Right cardiac atrium (tissue), 5 donors: ENCODE results near the gene SIPA1. TPM values are rescaled to one million over a fixed set of nuclear protein-coding genes. Genes with fewer than 3 reads are reported as not detected.
"Not testable (repeated sequence)": the region's sequence is repeated elsewhere in the genome, so short reads cannot be mapped to it uniquely, and the experiment has no call there.

Experiments
- ATAC-seq, 2 donors: fragments of 200-7000 bp; cut with Tn5 transposase; one replicate each; pipeline versions ENCODE4 v1.8.0 to v1.9.1; 2020; ENCODE audit warnings: moderate library complexity in 2 of 2, mild to moderate bottlenecking in 1 of 2
- DNase-seq, 3 donors: peaks; one replicate each; pipeline ENCODE4 v3.0.0-alpha.2; 2020
- H3K27ac ChIP-seq: one replicate; pipeline ENCODE4 v1.5.1; 2013; ENCODE audit warnings: mild to moderate bottlenecking, low read length, control low read depth, moderate library complexity
- H3K27me3 ChIP-seq: one replicate; pipeline ENCODE4 v1.6.1; 2013; ENCODE audit not compliant: control insufficient read depth, insufficient read depth
- H3K4me1 ChIP-seq: one replicate; pipeline ENCODE4 v1.6.1; 2013; ENCODE audit warnings: low read length; ENCODE audit not compliant: control insufficient read depth, insufficient read depth
- H3K4me3 ChIP-seq: one replicate; pipeline ENCODE4 v1.5.1; 2013; ENCODE audit warnings: low read length, control low read depth
- H3K9me3 ChIP-seq: one replicate; pipeline ENCODE4 v1.6.1; 2013; ENCODE audit warnings: low read length; ENCODE audit not compliant: control insufficient read depth
- WGBS: extraction: QIAGEN DNeasy Blood & Tissue Kit; methylation state at CpG from one replicate; pipeline ENCODE4 v1.1.7; 2013; 5-methylcytosine and 5-hydroxymethylcytosine counted together
- intact Hi-C, 4 donors: fragments of 100-400 bp; cut with DNase I; formaldehyde crosslinking; loops; one replicate each; pipeline versions ENCODE4 v1.11.0 to v1.14.0; 2022 to 2023
- polyA plus RNA-seq: library from polyadenylated mRNA; stranded (reverse); fragments of 200-250 nt; gene quantifications from one replicate; pipeline ENCODE4 v1.2.3, GENCODE V29; 2013
- total RNA-seq, 4 donors: library from RNA; stranded (reverse); fragmentation: NEBNext Ultra II Directional; extraction: Animal tissue kit (Norgen Biotek cat#: 25700); gene quantifications; one replicate each; pipeline ENCODE4 v1.2.1, GENCODE V29; 2021
- donor health status: healthy with polysubstance abuse.
- donor health status: DM: no; HTN: yes; CAD: no.
- donor health status: DM: no; HTN: no; CAD: no.
- donor health status: DM: no; HTN: yes; CAD: no; lungs with severe emphysema.
- donor health status: DM: yes; HTN: yes; CAD: no.

Gene SIPA1
- total and polyA plus RNA-seq, 5 donors: 19.3 to 27.4 (median 25.2) TPM

DNA sequence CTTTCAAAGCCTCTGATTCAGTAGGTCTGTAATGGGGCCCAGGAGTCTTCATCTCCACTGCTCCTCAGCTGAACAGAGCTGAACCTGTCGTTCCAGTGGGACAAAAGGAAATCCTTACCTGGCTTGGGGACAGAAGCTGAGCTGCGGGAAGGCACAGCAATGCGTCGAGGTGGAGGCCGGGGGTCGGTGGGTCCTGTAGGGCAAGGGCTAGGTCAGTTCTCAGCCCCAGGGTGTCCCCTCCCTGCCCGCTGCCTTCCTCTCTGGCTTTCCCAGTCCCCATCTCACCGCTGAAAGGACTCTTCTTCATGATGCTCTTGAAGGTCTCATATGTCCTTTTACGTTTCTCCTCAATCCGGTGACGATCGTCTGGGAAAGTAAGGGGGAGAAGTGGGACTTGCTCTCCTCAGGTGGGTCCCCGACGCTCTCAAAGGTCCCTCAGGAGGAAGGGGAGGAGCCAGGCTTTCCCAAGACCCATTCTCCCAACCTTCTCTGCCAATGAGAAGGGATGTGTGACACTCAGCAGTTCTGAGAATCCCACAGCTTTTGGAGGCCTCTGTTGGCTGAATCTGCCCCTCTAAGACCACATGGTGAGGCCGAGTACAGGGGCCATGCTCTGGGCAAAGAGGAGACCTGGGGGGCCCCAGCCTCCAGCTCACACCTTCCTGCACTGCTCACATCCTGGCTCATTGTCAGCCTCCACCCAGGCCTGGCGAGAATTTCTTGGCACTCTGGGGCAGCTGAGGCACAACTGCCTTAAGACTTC, 17.9 kb downstream of the SIPA1 start:
- Histone ChIP-seq H3K4me1 (peaks cover 16% of the 10 kb centered on the region), H3K27me3 (no peaks in the 10 kb centered on the region), H3K27ac (no peak overlapping the region), H3K9me3 (no peaks in the 10 kb centered on the region), H3K4me3 (no peak overlapping the region)
- no peak for ATAC-seq
- intact Hi-C loops: no loop called here
- 84% methylated on average over 16 of the region's 16 CpGs for WGBS
- peak in 1 of 3 donors; percentile 43 for DNase-seq

- DNase-seq (no peak), ATAC-seq (no peak)
- Histone ChIP-seq H3K27me3 (no peaks in the 10 kb centered on the region), H3K4me3 (no peak overlapping the region), H3K27ac (no peak overlapping the region), H3K9me3 (no peaks in the 10 kb centered on the region), H3K4me1 (peaks cover 14% of the 10 kb centered on the region)
- intact Hi-C loops: no loop called here
- WGBS: 88% methylated on average over 7 of the region's 7 CpGs
Measured at GRCh38 chr11:65657426-65657825, 19.5 kb downstream of the SIPA1 start.

- intact Hi-C loops: no loop called here
- H3K27me3 ChIP-seq: no peaks in the 10 kb centered on the region
- H3K9me3 ChIP-seq: no peaks in the 10 kb centered on the region
- ATAC-seq: no peak
- H3K27ac ChIP-seq: no peak overlapping the region
- no peak for DNase-seq
- peaks cover 10% of the 10 kb centered on the region for H3K4me1 ChIP-seq
- H3K4me3 ChIP-seq: no peak overlapping the region
- WGBS: 89% methylated on average over 21 of the region's 21 CpGs
Measured at GRCh38 chr11:65658174-65659021, 20.5 kb downstream of the SIPA1 start.

DNA sequence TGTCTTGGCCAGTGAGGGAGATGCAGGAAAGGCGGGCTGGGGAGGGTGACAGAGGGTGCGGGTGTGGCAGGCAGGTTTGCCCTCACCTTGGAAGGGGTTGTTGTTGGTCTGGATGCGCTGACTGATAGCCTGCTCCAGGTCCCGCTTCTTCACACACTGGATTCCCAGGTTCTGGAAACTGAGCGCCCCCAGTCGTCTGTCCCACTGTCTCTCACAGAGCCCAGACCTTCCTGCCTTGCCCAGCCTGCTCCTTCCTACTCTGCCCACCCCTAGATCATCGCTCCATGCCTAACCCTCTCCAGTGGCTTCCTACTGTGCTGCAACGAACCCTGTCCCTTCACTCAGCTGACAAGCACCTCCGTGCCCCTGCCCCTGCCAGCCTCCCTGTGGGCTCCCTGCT, 22.1 kb downstream of the SIPA1 start:
- intact Hi-C loops: no loop called here
- no peak overlapping the region for H3K27ac ChIP-seq
- ATAC-seq: no peak

GRCh38 chr11:65660908-65661307, 23.0 kb downstream of the SIPA1 start:
- H3K9me3 ChIP-seq, ATAC-seq, intact Hi-C loops, H3K27ac ChIP-seq, DNase-seq, H3K27me3 ChIP-seq, H3K4me1 ChIP-seq, H3K4me3 ChIP-seq: not testable (repeated sequence)
- 95% methylated on average over 9 of the region's 9 CpGs for WGBS

More for the DNA sequence above, 22.1 kb downstream of the SIPA1 start:
- no peaks in the 10 kb centered on the region for H3K27me3 ChIP-seq
- no peaks in the 10 kb centered on the region for H3K9me3 ChIP-seq
- H3K4me1 ChIP-seq: peaks cover 7% of the 10 kb centered on the region
- no peak overlapping the region for H3K4me3 ChIP-seq
- no peak for DNase-seq
- 86% methylated on average over 9 of the region's 9 CpGs for WGBS

- intact Hi-C loops: no loop called here
- peak in 1 of 2 donors; percentile 0 for ATAC-seq
Measured at GRCh38 chr11:65661599-65662246, 23.8 kb downstream of the SIPA1 start.

DNA sequence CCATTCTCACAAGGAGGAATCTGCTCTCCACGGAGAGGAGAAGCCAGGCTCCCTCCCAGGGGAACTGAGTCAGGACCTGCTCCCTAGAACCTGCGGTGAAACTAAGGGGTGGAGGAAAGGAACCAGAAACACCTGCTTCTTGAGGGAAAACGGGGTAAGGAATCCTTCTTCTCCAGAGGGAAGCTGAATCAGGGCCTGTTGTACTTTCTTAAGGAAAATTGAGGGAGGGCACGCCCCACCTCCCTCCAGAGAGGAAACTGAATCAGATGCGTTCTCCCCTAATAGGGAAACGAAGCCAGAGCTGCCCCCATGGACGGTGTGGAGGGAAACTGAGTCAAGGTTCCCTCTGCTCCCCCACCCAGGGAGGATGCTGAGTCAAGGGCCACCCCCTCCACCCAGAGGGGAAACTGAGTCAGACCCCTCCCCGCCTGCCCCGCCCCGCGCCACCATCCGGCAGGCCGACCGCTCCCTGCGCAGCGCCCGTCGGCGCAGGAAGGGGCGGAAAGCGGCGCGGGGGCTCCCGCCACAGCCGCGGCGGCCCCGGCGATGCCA, 24.4 kb downstream of the SIPA1 start:
- no peak for DNase-seq
- H3K27ac ChIP-seq: peak overlapping the region; percentile 97
- intact Hi-C loops: no loop called here
- peaks cover 7% of the 10 kb centered on the region for H3K4me1 ChIP-seq
- ATAC-seq: peak; percentile 8 to 28
- H3K27me3 ChIP-seq: no peaks in the 10 kb centered on the region
- no peaks in the 10 kb centered on the region for H3K9me3 ChIP-seq
- under 1% methylated on average over 29 of the region's 29 CpGs for WGBS
- peak overlapping the region; percentile 85 for H3K4me3 ChIP-seq

More at GRCh38 chr11:65661599-65662246, 23.8 kb downstream of the SIPA1 start:
- peak in 1 of 3 donors; percentile 65 for DNase-seq
- WGBS: 58% methylated on average over 25 of the region's 25 CpGs
- Histone ChIP-seq H3K27me3 (no peaks in the 10 kb centered on the region), H3K4me1 (peaks cover 7% of the 10 kb centered on the region), H3K9me3 (no peaks in the 10 kb centered on the region), H3K4me3 (peak overlapping the region; percentile 85), H3K27ac (peak overlapping the region; percentile 97)

DNA sequence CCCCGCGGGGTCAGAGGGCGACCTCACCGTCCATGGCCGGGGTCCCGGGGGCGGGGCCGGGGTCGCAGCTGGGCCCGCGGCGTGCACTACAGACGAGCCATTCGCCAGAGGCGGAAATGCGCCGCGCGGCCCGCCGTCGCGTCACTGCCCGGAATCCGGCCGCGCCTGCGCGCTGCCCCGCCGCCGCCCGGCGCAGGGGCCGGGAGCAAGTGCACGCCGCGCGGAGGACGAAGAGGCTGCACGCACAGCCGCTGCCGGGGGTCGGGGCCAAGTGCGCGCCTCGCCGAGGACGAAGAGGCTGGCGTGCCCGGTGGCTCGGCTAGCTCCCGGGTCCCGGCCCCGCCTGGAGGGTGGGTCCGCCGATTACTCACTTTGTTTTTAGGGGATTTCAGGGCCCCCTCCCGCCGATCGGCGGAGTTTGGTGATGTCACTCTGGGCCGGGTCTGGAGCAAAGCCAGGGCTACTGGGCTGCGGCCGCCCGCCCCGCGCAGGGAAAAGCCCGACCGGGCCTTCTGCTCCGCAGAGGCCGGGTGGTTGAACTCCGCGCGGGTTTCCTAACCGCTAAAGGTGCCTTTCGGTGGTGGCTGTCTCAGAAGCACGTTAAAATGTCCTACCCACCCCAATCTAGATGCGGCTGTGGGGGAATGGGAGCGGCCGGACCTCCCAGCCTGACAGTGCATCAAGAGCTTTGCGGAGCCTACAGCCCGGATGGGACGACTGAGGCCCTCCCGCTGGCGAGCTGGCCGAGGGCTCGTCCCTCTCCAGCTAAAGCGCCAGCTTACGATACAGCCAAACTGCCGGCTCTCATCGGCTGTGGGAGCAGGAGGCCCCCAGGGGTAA, 25.1 kb downstream of the SIPA1 start, which contains the start of gene RELA:
TSS of gene RELA (minus strand) at position 118 of the 840 bp plus-strand sequence. CDS start at position 34, 84 bp downstream.
- Histone ChIP-seq H3K27me3 (no peaks in the 10 kb centered on the region), H3K4me3 (peak within 1 kb of the TSS; percentile 85), H3K4me1 (peaks cover 7% of the 10 kb centered on the region), H3K9me3 (no peaks in the 10 kb centered on the region), H3K27ac (peak within 1 kb of the TSS; percentile 97)
- ATAC-seq (peak; percentile 87 to 89), DNase-seq (peak; percentile 96 to 98 (median 97))
- under 1% methylated on average over 91 of the region's 91 CpGs for WGBS
- intact Hi-C loops: no loop called here

GRCh38 chr11:65663639-65664200, 25.8 kb downstream of the SIPA1 start:
- ATAC-seq (peak; percentile 70 to 74), DNase-seq (peak; percentile 72 to 88 (median 87))
- intact Hi-C loops: no loop called here
- H3K9me3 ChIP-seq: no peaks in the 10 kb centered on the region
- H3K4me3 ChIP-seq: peak overlapping the region; percentile 85
- no peaks in the 10 kb centered on the region for H3K27me3 ChIP-seq
- 3% methylated on average over 15 of the region's 15 CpGs for WGBS
- H3K27ac ChIP-seq: peak overlapping the region; percentile 97
- H3K4me1 ChIP-seq: peaks cover 7% of the 10 kb centered on the region
